Measurements from ENCODE around the gene CYP26C1.

Gene CYP26C1

DNA sequence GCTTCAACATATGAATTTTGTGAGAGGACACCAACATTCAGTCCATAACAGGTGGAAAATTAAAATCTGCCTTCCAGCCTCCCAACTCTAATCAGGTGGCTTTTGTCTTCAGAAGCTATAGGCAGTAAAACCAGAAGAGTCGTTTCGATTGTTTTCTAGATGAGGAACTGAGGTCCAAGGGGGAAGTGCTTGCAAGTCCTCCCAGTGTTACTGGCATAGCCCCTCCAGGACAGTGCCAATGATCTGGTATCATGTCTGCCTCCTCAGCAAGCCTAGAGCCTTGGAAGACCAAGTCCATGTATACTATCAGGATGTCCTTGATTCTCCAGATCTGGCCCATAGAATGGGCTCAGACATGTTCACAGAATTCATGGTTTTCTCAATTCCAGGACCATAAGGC, 30.0 kb downstream of the CYP26C1 start:
- TF ChIP-seq, protein P1, sequence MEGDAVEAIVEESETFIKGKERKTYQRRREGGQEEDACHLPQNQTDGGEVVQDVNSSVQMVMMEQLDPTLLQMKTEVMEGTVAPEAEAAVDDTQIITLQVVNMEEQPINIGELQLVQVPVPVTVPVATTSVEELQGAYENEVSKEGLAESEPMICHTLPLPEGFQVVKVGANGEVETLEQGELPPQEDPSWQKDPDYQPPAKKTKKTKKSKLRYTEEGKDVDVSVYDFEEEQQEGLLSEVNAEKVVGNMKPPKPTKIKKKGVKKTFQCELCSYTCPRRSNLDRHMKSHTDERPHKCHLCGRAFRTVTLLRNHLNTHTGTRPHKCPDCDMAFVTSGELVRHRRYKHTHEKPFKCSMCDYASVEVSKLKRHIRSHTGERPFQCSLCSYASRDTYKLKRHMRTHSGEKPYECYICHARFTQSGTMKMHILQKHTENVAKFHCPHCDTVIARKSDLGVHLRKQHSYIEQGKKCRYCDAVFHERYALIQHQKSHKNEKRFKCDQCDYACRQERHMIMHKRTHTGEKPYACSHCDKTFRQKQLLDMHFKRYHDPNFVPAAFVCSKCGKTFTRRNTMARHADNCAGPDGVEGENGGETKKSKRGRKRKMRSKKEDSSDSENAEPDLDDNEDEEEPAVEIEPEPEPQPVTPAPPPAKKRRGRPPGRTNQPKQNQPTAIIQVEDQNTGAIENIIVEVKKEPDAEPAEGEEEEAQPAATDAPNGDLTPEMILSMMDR (IDR thresholded peaks at IDR 0.05) = no peak
- Mint-ChIP-seq H3K27me3 (ENCODE audit: low read depth, poor library complexity) (peaks cover 21% of the 10 kb centered on the region), H3K36me3 (ENCODE audit: low read depth) (peaks cover 4% of the 10 kb centered on the region), H3K4me1 (peaks cover 7% of the 10 kb centered on the region), H3K9me3 (peaks cover 3% of the 10 kb centered on the region), H3K27ac (no peak overlapping the region), H3K4me3 (no peak overlapping the region)
- no peak for DNase-seq

DNA sequence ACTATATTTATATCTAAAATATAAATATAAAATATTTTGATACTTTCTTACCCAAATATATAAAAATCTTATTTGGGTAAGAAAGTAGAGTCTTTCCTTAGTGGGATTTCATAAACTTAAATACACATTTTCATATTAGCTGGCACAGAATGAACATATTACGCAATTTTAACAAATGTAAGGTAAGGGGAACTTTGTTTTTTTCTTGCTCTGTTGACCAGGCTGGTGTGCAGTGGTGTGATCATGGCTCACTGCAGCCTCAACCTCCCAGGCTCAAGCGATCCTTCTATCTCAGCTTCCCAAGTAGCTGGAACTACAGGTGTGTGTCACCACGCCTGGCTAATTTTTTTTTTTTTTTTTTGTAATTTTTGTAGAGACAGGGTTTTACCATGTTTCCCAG, 31.4 kb downstream of the CYP26C1 start:
- no peak for DNase-seq
- H3K36me3 Mint-ChIP-seq (ENCODE audit: low read depth) = peaks cover 4% of the 10 kb centered on the region
- TF ChIP-seq, protein P1 (IDR thresholded peaks at IDR 0.05) = no peak
- peaks cover 21% of the 10 kb centered on the region for H3K27me3 Mint-ChIP-seq (ENCODE audit: low read depth, poor library complexity)
- H3K9me3 Mint-ChIP-seq = peaks cover 3% of the 10 kb centered on the region
- peaks cover 7% of the 10 kb centered on the region for H3K4me1 Mint-ChIP-seq
- H3K4me3 Mint-ChIP-seq = no peak overlapping the region
- no peak overlapping the region for H3K27ac Mint-ChIP-seq

DNA sequence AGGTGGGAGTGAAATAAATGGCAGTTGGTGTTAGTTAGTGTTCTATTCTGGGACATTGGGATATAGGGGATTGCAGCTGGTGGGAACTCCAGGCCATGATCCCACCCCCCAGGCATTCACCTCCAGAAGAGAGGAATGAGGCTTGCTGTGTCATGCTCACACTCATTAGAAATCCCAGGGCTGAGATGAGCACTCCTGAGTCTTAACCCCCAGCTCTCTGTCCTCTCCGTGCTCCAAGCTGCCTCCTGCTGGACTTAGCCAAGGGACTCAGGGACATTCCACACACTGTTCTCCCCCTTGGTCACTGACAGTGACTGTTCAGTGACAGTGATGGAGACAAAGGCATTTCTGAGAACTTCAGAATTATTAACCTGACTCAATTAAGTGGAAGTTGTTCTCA, 34.6 kb downstream of the CYP26C1 start:
- H3K27ac Mint-ChIP-seq = no peak overlapping the region
- H3K9me3 Mint-ChIP-seq = peaks cover 5% of the 10 kb centered on the region
- no peak for DNase-seq
- H3K4me3 Mint-ChIP-seq = no peak overlapping the region
- H3K4me1 Mint-ChIP-seq = peaks cover 4% of the 10 kb centered on the region
- H3K36me3 Mint-ChIP-seq (ENCODE audit: low read depth) = no peaks in the 10 kb centered on the region
- peaks cover 11% of the 10 kb centered on the region for H3K27me3 Mint-ChIP-seq (ENCODE audit: low read depth, poor library complexity)
- TF ChIP-seq, protein P1 (IDR thresholded peaks at IDR 0.05) = no peak

DNA sequence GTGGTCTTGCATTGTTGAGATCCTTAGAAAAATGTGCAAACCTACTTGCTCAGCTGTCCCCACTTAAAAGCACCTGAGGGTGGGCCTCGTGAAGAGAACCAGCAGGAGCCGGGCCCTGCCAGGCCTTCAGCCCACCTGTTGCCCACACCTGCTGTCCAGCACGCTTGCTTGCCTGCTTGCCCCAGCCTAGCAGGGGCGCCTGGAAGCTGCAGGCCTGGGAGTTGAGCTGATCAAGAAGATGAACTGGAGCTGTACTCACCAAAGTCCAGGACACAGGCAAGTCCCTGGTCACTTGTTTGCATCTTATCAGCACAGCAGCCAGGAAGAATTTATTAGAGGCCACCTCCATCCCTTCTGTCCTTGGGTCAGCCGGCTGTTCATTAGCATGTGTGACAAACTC, 36.3 kb downstream of the CYP26C1 start:
- Mint-ChIP-seq H3K36me3 (ENCODE audit: low read depth) (no peaks in the 10 kb centered on the region), H3K9me3 (peaks cover 12% of the 10 kb centered on the region), H3K27me3 (ENCODE audit: low read depth, poor library complexity) (peaks cover 8% of the 10 kb centered on the region), H3K4me3 (no peak overlapping the region), H3K4me1 (peaks cover 4% of the 10 kb centered on the region), H3K27ac (no peak overlapping the region)
- DNase-seq = no peak
- TF ChIP-seq, protein P1 (IDR thresholded peaks at IDR 0.05) = no peak

DNA sequence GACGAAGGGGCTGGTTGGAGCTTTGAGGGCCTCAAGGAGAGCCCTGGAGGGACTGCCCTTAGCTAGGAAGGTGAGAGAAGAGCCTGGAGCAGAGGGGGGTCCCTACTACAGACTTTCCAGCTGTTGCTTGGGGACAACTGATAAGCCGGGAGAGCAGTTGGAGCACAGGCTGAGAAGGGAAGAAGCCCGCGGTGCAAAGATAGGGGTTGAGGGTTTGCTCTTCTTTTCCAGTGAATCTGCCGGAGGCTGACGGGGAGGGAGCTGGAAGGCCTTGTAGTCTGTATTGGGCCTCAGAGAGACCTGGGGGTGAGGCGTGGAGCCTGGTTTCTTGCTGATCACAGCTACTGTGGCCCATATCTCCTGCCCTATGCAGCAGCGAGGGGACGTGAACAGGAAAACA, 36.8 kb downstream of the CYP26C1 start:
- TF ChIP-seq, protein P1 (IDR thresholded peaks at IDR 0.05) = no peak
- peaks cover 8% of the 10 kb centered on the region for H3K27me3 Mint-ChIP-seq (ENCODE audit: low read depth, poor library complexity)
- DNase-seq = no peak
- no peaks in the 10 kb centered on the region for H3K36me3 Mint-ChIP-seq (ENCODE audit: low read depth)
- peaks cover 4% of the 10 kb centered on the region for H3K4me1 Mint-ChIP-seq
- no peak overlapping the region for H3K4me3 Mint-ChIP-seq
- peaks cover 17% of the 10 kb centered on the region for H3K9me3 Mint-ChIP-seq
- no peak overlapping the region for H3K27ac Mint-ChIP-seq

DNA sequence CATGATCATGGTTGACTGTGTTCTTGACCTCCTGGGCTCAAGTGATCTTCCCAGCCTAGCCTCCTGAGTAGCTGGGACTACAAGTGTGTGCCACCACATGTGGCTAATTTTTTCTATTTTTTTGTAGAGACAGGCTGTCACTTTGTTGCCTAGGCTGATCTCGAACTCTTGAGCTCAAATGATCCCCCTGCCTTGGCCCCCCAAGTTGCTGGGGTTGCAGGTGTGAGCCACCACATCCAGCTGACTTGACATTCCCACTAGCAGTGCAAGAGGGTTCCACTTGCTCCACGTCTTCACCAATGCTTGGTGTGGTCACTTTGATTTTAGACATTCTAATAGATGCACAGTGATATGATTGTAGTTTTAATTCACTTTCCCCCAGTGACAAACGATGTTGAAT, 38.2 kb downstream of the CYP26C1 start:
- TF ChIP-seq, protein P1 (IDR thresholded peaks at IDR 0.05) = no peak
- peaks cover 8% of the 10 kb centered on the region for H3K36me3 Mint-ChIP-seq (ENCODE audit: low read depth)
- H3K4me1 Mint-ChIP-seq = peaks cover 4% of the 10 kb centered on the region
- no peak for DNase-seq
- peaks cover 31% of the 10 kb centered on the region for H3K9me3 Mint-ChIP-seq
- H3K4me3 Mint-ChIP-seq = no peak overlapping the region
- H3K27ac Mint-ChIP-seq = no peak overlapping the region
- peaks cover 6% of the 10 kb centered on the region for H3K27me3 Mint-ChIP-seq (ENCODE audit: low read depth, poor library complexity)

All from nephron progenitor cell (in vitro differentiated cells).